ENCODE results near the gene TMCO6.

GRCh38 chr5:140611020-140611521, 28.2 kb upstream of the TMCO6 start:
- TF ChIP-seq CTCF (IDR thresholded peaks at IDR 0.05) = no peak
- TF ChIP-seq ZFX (IDR thresholded peaks at IDR 0.05; ENCODE audit: borderline replicate concordance) = no peak
